ENCODE measurements around the gene PTPRM.

GRCh38 chr18:7754258-7754657 is 187.1 kb downstream of the PTPRM start:
- no peak for TF ChIP-seq POLR2A (IDR thresholded peaks at IDR 0.05)
- TF ChIP-seq, protein P1, sequence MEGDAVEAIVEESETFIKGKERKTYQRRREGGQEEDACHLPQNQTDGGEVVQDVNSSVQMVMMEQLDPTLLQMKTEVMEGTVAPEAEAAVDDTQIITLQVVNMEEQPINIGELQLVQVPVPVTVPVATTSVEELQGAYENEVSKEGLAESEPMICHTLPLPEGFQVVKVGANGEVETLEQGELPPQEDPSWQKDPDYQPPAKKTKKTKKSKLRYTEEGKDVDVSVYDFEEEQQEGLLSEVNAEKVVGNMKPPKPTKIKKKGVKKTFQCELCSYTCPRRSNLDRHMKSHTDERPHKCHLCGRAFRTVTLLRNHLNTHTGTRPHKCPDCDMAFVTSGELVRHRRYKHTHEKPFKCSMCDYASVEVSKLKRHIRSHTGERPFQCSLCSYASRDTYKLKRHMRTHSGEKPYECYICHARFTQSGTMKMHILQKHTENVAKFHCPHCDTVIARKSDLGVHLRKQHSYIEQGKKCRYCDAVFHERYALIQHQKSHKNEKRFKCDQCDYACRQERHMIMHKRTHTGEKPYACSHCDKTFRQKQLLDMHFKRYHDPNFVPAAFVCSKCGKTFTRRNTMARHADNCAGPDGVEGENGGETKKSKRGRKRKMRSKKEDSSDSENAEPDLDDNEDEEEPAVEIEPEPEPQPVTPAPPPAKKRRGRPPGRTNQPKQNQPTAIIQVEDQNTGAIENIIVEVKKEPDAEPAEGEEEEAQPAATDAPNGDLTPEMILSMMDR (IDR thresholded peaks at IDR 0.05), result no peak

Measured in lower leg skin (tissue), 3 donors.